ENCODE data around the gene ERH. TPM values are rescaled to one million over a fixed set of nuclear protein-coding genes. Genes with fewer than 3 reads are reported as not detected.
"Not testable (repeated sequence)": the region's sequence is repeated elsewhere in the genome, so short reads cannot be mapped to it uniquely, and the experiment has no call there.

Gene ERH
- 109 TPM for total RNA-seq
- long read RNA-seq, transcript ERH-203 (4 exons, 1,124 nt), result major isoform, 27 of 29 reads
- long read RNA-seq, partial matches to known transcripts, result 0 of 29 reads
- long read RNA-seq, other reads (novel, unspliced or antisense), result 2 of 29 reads

GRCh38 chr14:69398053-69398817 is at the start of gene ERH, which contains the start of gene SLC39A9:
TSS of gene ERH (minus strand) at chr14:69398299. CDS start at chr14:69398233, 66 bp downstream.
TSS of gene SLC39A9 (plus strand) at chr14:69398692. CDS start at chr14:69399370, 678 bp downstream.
- DNase-seq (ENCODE audit: low spot score), result peak; percentile 98
- intact Hi-C loops (cut with DNase I), result no loop called here

GRCh38 chr14:69443296-69443805 is 45.3 kb upstream of the ERH start:
- intact Hi-C loops (cut with DNase I), result no loop called here
- no peak for DNase-seq (ENCODE audit: low spot score)

- intact Hi-C loops (cut with DNase I), result no loop called here
- DNase-seq (ENCODE audit: low spot score), result no peak
These were observed 43.8 kb upstream of the ERH start for GRCh38 chr14:69441948-69442347.

GRCh38 chr14:69439521-69440270 is 41.6 kb upstream of the ERH start:
- no peak for DNase-seq (ENCODE audit: low spot score)
- intact Hi-C loops (cut with DNase I), result no loop called here

GRCh38 chr14:69432364-69432763 is 34.3 kb upstream of the ERH start:
- DNase-seq (ENCODE audit: low spot score), result no peak
- intact Hi-C loops (cut with DNase I), result no loop called here

GRCh38 chr14:69430306-69430939 is 32.3 kb upstream of the ERH start:
- intact Hi-C loops (cut with DNase I), result no loop called here
- DNase-seq (ENCODE audit: low spot score), result no peak

GRCh38 chr14:69429643-69430042 is 31.5 kb upstream of the ERH start:
- DNase-seq (ENCODE audit: low spot score), result no peak
- intact Hi-C loops (cut with DNase I), result no loop called here

- intact Hi-C loops (cut with DNase I), result no loop called here
These were observed 30.3 kb upstream of the ERH start for GRCh38 chr14:69428289-69428998.

GRCh38 chr14:69427596-69427995 is 29.5 kb upstream of the ERH start:
- no peak for DNase-seq (ENCODE audit: low spot score)

More at GRCh38 chr14:69428289-69428998, 30.3 kb upstream of the ERH start:
- no peak for DNase-seq (ENCODE audit: low spot score)

GRCh38 chr14:69424149-69424923 is 26.2 kb upstream of the ERH start:
- no peak for DNase-seq (ENCODE audit: low spot score)
- intact Hi-C loops (cut with DNase I), result no loop called here

More at GRCh38 chr14:69427596-69427995, 29.5 kb upstream of the ERH start:
- intact Hi-C loops (cut with DNase I), result no loop called here

GRCh38 chr14:69423279-69423678 is 25.2 kb upstream of the ERH start:
- no peak for DNase-seq (ENCODE audit: low spot score)
- intact Hi-C loops (cut with DNase I), result no loop called here

- DNase-seq (ENCODE audit: low spot score); intact Hi-C loops (cut with DNase I): not testable (repeated sequence)
These were observed 18.0 kb upstream of the ERH start for GRCh38 chr14:69416087-69416486.

GRCh38 chr14:69413483-69413882 is 15.4 kb upstream of the ERH start:
- intact Hi-C loops (cut with DNase I), result no loop called here
- DNase-seq (ENCODE audit: low spot score), result no peak

GRCh38 chr14:69408331-69408960 is 10.3 kb upstream of the ERH start:
- intact Hi-C loops (cut with DNase I), result no loop called here
- no peak for DNase-seq (ENCODE audit: low spot score)

- no peak for DNase-seq (ENCODE audit: low spot score)
- intact Hi-C loops (cut with DNase I), result no loop called here
These were observed 7.7 kb upstream of the ERH start for GRCh38 chr14:69405762-69406161.

- DNase-seq (ENCODE audit: low spot score), result no peak
- intact Hi-C loops (cut with DNase I), result no loop called here
These were observed 6.8 kb upstream of the ERH start for GRCh38 chr14:69404883-69405282.

- DNase-seq (ENCODE audit: low spot score), result no peak
- intact Hi-C loops (cut with DNase I), result no loop called here
These were observed 6.4 kb upstream of the ERH start for GRCh38 chr14:69404478-69404877.

GRCh38 chr14:69401841-69402240 is 3.7 kb upstream of the ERH start:
- intact Hi-C loops (cut with DNase I), result no loop called here
- DNase-seq (ENCODE audit: low spot score), result no peak

Data from cardiac septum (tissue), 1 donor.